Transverse colon (tissue), 4 donors: ENCODE results near the gene LSM10.

Source experiments
- CTCF ChIP-seq, 5 experiments: fragments of 200-600 bp in 3 of 5; fragments of 450-650 bp in 2 of 5; sonication (generic) in 3 of 5; IDR thresholded peaks; 1 replicate in 2 of 5; 2 replicates in 3 of 5; pipeline ENCODE4 v1.5.1; 2016 to 2017; ENCODE audit warnings: antibody characterized with exemption in 5 of 5, inconsistent platforms in 3 of 5, mild to moderate bottlenecking in 2 of 5, moderate library complexity in 1 of 5
- EP300 ChIP-seq: sonication (generic); formaldehyde crosslinking; IDR thresholded peaks from one replicate; pipeline ENCODE4 v1.6.1; 2017; ENCODE audit warnings: antibody characterized with exemption, low read depth
- POLR2A ChIP-seq: fragments of 450-650 bp; IDR thresholded peaks from one replicate; pipeline ENCODE4 v1.6.1; 2016; ENCODE audit warnings: antibody characterized with exemption, mild to moderate bottlenecking, moderate library complexity
- POLR2AphosphoS5 ChIP-seq, 3 donors: sonication (generic); formaldehyde crosslinking; IDR thresholded peaks; one replicate each; pipeline ENCODE4 v1.6.1; 2016; ENCODE audit warnings: antibody characterized with exemption in 3 of 3

GRCh38 chr1:36358514-36359084 is 39.1 kb downstream of the LSM10 start:
- TF ChIP-seq POLR2A (no peak), CTCF (IDR thresholded peaks at IDR 0.05) (no peak), POLR2AphosphoS5 (IDR thresholded peaks at IDR 0.05) (no peak), EP300 (no peak)
